Measurements from ENCODE around the gene RDM1. TPM values are rescaled to one million over a fixed set of nuclear protein-coding genes. Genes with fewer than 3 reads are reported as not detected.

RDM1 gene
- total RNA-seq, 2 donors from 2014 or later: not detected

GRCh38 chr17:35912942-35913341 is 17.6 kb downstream of the RDM1 start:
- intact Hi-C loops (cut with DNase I): no loop called here
- ATAC-seq (no peak), DNase-seq (no peak)
- H3K4me1 ChIP-seq: no peaks in the 10 kb centered on the region
- WGBS, 2 donors: 71 to 94% methylated on average over 2 of the region's 2 CpGs
- H3K9me3 ChIP-seq: no peaks in the 10 kb centered on the region
- no peak overlapping the region for H3K27ac ChIP-seq
- TF ChIP-seq POLR2A (IDR thresholded peaks at IDR 0.05) (no peak), CTCF (IDR thresholded peaks at IDR 0.05) (no peak)
- no peaks in the 10 kb centered on the region for H3K36me3 ChIP-seq (replicated peaks in 1 of 2; ENCODE audit: insufficient read depth in 1 of 2, low read depth in 2 of 2)
- no peak overlapping the region for H3K4me3 ChIP-seq
- H3K27me3 ChIP-seq: no peaks in the 10 kb centered on the region

GRCh38 chr17:35912339-35912912 is 18.1 kb downstream of the RDM1 start:
- Histone ChIP-seq H3K9me3 (no peaks in the 10 kb centered on the region), H3K27ac (no peak overlapping the region), H3K36me3 (replicated peaks in 1 of 2; ENCODE audit: insufficient read depth in 1 of 2, low read depth in 2 of 2) (no peaks in the 10 kb centered on the region), H3K4me3 (no peak overlapping the region), H3K27me3 (no peaks in the 10 kb centered on the region), H3K4me1 (no peaks in the 10 kb centered on the region)
- TF ChIP-seq POLR2A (IDR thresholded peaks at IDR 0.05) (no peak), CTCF (IDR thresholded peaks at IDR 0.05) (no peak)
- 86 to 93% methylated on average over 3 of the region's 3 CpGs for WGBS, 2 donors
- intact Hi-C loops (cut with DNase I): no loop called here
- no peak for DNase-seq
- ATAC-seq: no peak

- no peaks in the 10 kb centered on the region for H3K9me3 ChIP-seq
- H3K27me3 ChIP-seq: no peaks in the 10 kb centered on the region
- intact Hi-C loops (cut with DNase I): no loop called here
- H3K27ac ChIP-seq: no peak overlapping the region
- H3K4me1 ChIP-seq: no peaks in the 10 kb centered on the region
- WGBS, 2 donors: 69 to 70% methylated on average over 3 of the region's 3 CpGs
- DNase-seq (no peak), ATAC-seq (no peak)
- no peak overlapping the region for H3K4me3 ChIP-seq
- no peaks in the 10 kb centered on the region for H3K36me3 ChIP-seq (replicated peaks in 1 of 2; ENCODE audit: insufficient read depth in 1 of 2, low read depth in 2 of 2)
- no peak for TF ChIP-seq POLR2A (IDR thresholded peaks at IDR 0.05)
- no peak for TF ChIP-seq CTCF (IDR thresholded peaks at IDR 0.05)
Observed at GRCh38 chr17:35909408-35909807, 21.2 kb downstream of the RDM1 start.

- Histone ChIP-seq H3K4me1 (no peaks in the 10 kb centered on the region), H3K27me3 (no peaks in the 10 kb centered on the region), H3K36me3 (replicated peaks in 1 of 2; ENCODE audit: insufficient read depth in 1 of 2, low read depth in 2 of 2) (no peaks in the 10 kb centered on the region), H3K4me3 (no peak overlapping the region), H3K27ac (no peak overlapping the region), H3K9me3 (no peaks in the 10 kb centered on the region)
- ATAC-seq (no peak), DNase-seq (no peak)
- TF ChIP-seq POLR2A (IDR thresholded peaks at IDR 0.05): no peak
- no peak for TF ChIP-seq CTCF (IDR thresholded peaks at IDR 0.05)
- intact Hi-C loops (cut with DNase I): no loop called here
- 47 to 50% methylated on average over 5 of the region's 5 CpGs for WGBS, 2 donors
Observed at GRCh38 chr17:35907691-35908090, 22.9 kb downstream of the RDM1 start.

GRCh38 chr17:35906926-35907637 is 23.5 kb downstream of the RDM1 start:
- no peaks in the 10 kb centered on the region for H3K4me1 ChIP-seq
- no peak for DNase-seq
- no peak overlapping the region for H3K27ac ChIP-seq
- ATAC-seq: no peak
- no peaks in the 10 kb centered on the region for H3K36me3 ChIP-seq (replicated peaks in 1 of 2; ENCODE audit: insufficient read depth in 1 of 2, low read depth in 2 of 2)
- H3K9me3 ChIP-seq: no peaks in the 10 kb centered on the region
- no peak for TF ChIP-seq CTCF (IDR thresholded peaks at IDR 0.05)
- TF ChIP-seq POLR2A (IDR thresholded peaks at IDR 0.05): no peak
- H3K4me3 ChIP-seq: no peak overlapping the region
- H3K27me3 ChIP-seq: no peaks in the 10 kb centered on the region
- 47 to 49% methylated on average over 3 of the region's 3 CpGs for WGBS, 2 donors
- intact Hi-C loops (cut with DNase I): no loop called here
